Neuronal stem cell (in vitro differentiated cells): ENCODE measurements around the gene HEPHL1.
"Not testable (repeated sequence)": the region's sequence is repeated elsewhere in the genome, so short reads cannot be mapped to it uniquely, and the experiment has no call there.

Source experiments
- DNase-seq: peaks from one replicate; pipeline ENCODE4 v3.0.0-alpha.2; 2013; ENCODE audit warnings: low spot score
- H2AFZ ChIP-seq: one replicate; pipeline ENCODE4 v1.6.1; 2013; ENCODE audit warnings: mild to moderate bottlenecking, low read length, inconsistent platforms
- H2AK5ac ChIP-seq: 2 replicates; pipeline ENCODE4 v1.6.1; 2013; ENCODE audit warnings: low read depth, mild to moderate bottlenecking, inconsistent platforms, low read length, moderate library complexity, mixed read lengths
- H2BK120ac ChIP-seq: 2 replicates; pipeline ENCODE4 v1.6.1; 2013; ENCODE audit warnings: low read depth, mild to moderate bottlenecking, inconsistent platforms, low read length, moderate library complexity, mixed read lengths
- H2BK12ac ChIP-seq: one replicate; pipeline ENCODE4 v1.6.1; 2013; ENCODE audit warnings: low read length, inconsistent platforms
- H2BK15ac ChIP-seq: 2 replicates; pipeline ENCODE4 v1.6.1; 2013; ENCODE audit warnings: mild to moderate bottlenecking, low read length, inconsistent platforms, mixed read lengths
- H2BK5ac ChIP-seq: one replicate; pipeline ENCODE4 v1.6.1; 2013; ENCODE audit warnings: inconsistent platforms, mild to moderate bottlenecking, low read length, moderate library complexity
- H3K14ac ChIP-seq: one replicate; pipeline ENCODE4 v1.6.1; 2013; ENCODE audit warnings: low read length, inconsistent platforms
- H3K18ac ChIP-seq: 2 replicates; pipeline ENCODE4 v1.6.1; 2013; ENCODE audit warnings: low read length, inconsistent platforms
- H3K23ac ChIP-seq: 2 replicates; pipeline ENCODE4 v1.6.1; 2013; ENCODE audit warnings: low read depth, mild to moderate bottlenecking, mixed read lengths, low read length, inconsistent platforms; ENCODE audit not compliant: poor library complexity
- H3K27ac ChIP-seq: replicated peaks from 3 replicates; pipeline ENCODE4 v1.5.1; 2013; ENCODE audit warnings: low read length, inconsistent platforms
- H3K27me3 ChIP-seq, 3 experiments: 2 replicates each; pipeline ENCODE4 v1.6.1; 2013; ENCODE audit warnings: low read length in 3 of 3, mild to moderate bottlenecking in 2 of 3, inconsistent platforms in 1 of 3, low read depth in 1 of 3, mixed read lengths in 1 of 3, moderate library complexity in 1 of 3; ENCODE audit not compliant: control insufficient read depth in 3 of 3, insufficient read depth in 3 of 3
- H3K36me3 ChIP-seq, 2 donors: replicated peaks in 1 of 2; 2 replicates each; pipeline ENCODE4 v1.6.1; 2013; ENCODE audit warnings: low read length in 2 of 2; ENCODE audit not compliant: control insufficient read depth in 2 of 2, insufficient read depth in 2 of 2
- H3K4ac ChIP-seq: 2 replicates; pipeline ENCODE4 v1.6.1; 2013; ENCODE audit warnings: inconsistent platforms, mild to moderate bottlenecking, low read length, moderate library complexity
- H3K4me1 ChIP-seq, 2 donors: 1 replicate in 1 of 2; 2 replicates in 1 of 2; pipeline ENCODE4 v1.6.1; 2013; ENCODE audit warnings: low read length in 2 of 2, low read depth in 1 of 2; ENCODE audit not compliant: control insufficient read depth in 2 of 2, insufficient read depth in 1 of 2
- H3K4me2 ChIP-seq: one replicate; pipeline ENCODE4 v1.6.1; 2013; ENCODE audit warnings: mild to moderate bottlenecking, low read length, inconsistent platforms; ENCODE audit not compliant: insufficient read depth, poor library complexity, severe bottlenecking
- H3K4me3 ChIP-seq, 2 donors: 2 replicates each; pipeline ENCODE4 v1.5.1; 2013; ENCODE audit warnings: low read length in 2 of 2, mild to moderate bottlenecking in 2 of 2, inconsistent platforms in 1 of 2, moderate library complexity in 1 of 2
- H3K79me1 ChIP-seq: one replicate; pipeline ENCODE4 v1.6.1; 2013; ENCODE audit warnings: low read depth, mild to moderate bottlenecking, inconsistent platforms, low read length, moderate library complexity
- H3K9ac ChIP-seq: one replicate; pipeline ENCODE4 v1.6.1; 2013; ENCODE audit warnings: mild to moderate bottlenecking, low read depth, low read length, inconsistent platforms; ENCODE audit not compliant: poor library complexity
- H3K9me3 ChIP-seq, 2 donors: replicated peaks in 1 of 2; 2 replicates each; pipeline versions ENCODE3 to v1.6.1; 2013; ENCODE audit warnings: low read length in 2 of 2, mild to moderate bottlenecking in 2 of 2, inconsistent platforms in 1 of 2, low read depth in 1 of 2, mixed read lengths in 1 of 2, moderate library complexity in 1 of 2; ENCODE audit not compliant: control insufficient read depth in 2 of 2, insufficient read depth in 1 of 2
- H4K8ac ChIP-seq: one replicate; pipeline ENCODE4 v1.6.1; 2013; ENCODE audit warnings: low read depth, mild to moderate bottlenecking, inconsistent platforms, low read length, moderate library complexity
- H4K91ac ChIP-seq: one replicate; pipeline ENCODE4 v1.6.1; 2013; ENCODE audit warnings: low read length, low read depth, mild to moderate bottlenecking, inconsistent platforms; ENCODE audit not compliant: poor library complexity
- WGBS, 2 donors: extraction: QIAGEN DNeasy Blood & Tissue Kit; methylation state at CpG; one replicate each; pipeline ENCODE4 v1.1.7; 2013; ENCODE audit warnings: missing lambda C conversion rate in 2 of 2, mixed read lengths in 1 of 2; ENCODE audit not compliant: insufficient read length in 2 of 2, insufficient replicate concordance in 1 of 2; ENCODE audit errors: extremely low coverage in 2 of 2; 5-methylcytosine and 5-hydroxymethylcytosine counted together

HEPHL1 gene

GRCh38 chr11:94117197-94117574 lies 96.0 kb downstream of the HEPHL1 start:
- H3K27ac ChIP-seq, result no peak overlapping the region
- no peak overlapping the region for H4K8ac ChIP-seq
- H3K4me1 ChIP-seq, result no peaks in the 10 kb centered on the region
- H2BK15ac ChIP-seq, result no peak overlapping the region
- no peak overlapping the region for H2AFZ ChIP-seq
- no peaks in the 10 kb centered on the region for H3K36me3 ChIP-seq
- H2AK5ac ChIP-seq, result no peak overlapping the region
- H2BK120ac ChIP-seq, result no peak overlapping the region
- no peak overlapping the region for H2BK12ac ChIP-seq
- H3K4ac ChIP-seq, result no peak overlapping the region
- H3K9me3 ChIP-seq, result no peaks in the 10 kb centered on the region
- H3K4me2 ChIP-seq, result no peak overlapping the region
- H2BK5ac ChIP-seq, result no peak overlapping the region
- no peak overlapping the region for H3K14ac ChIP-seq
- H3K18ac ChIP-seq, result no peak overlapping the region
- no peak overlapping the region for H4K91ac ChIP-seq
- no peak for DNase-seq
- no peak overlapping the region for H3K23ac ChIP-seq
- no peak overlapping the region for H3K9ac ChIP-seq
- H3K4me3 ChIP-seq, result no peak overlapping the region
- no peaks in the 10 kb centered on the region for H3K27me3 ChIP-seq
- no peaks in the 10 kb centered on the region for H3K79me1 ChIP-seq
- no CpG with 5 or more reads among the region's 1 CpG for WGBS, 2 donors

- no peak for DNase-seq
- no peaks in the 10 kb centered on the region for H3K79me1 ChIP-seq
- no peak overlapping the region for H2BK12ac ChIP-seq
Measured at GRCh38 chr11:94117871-94118270, 96.7 kb downstream of the HEPHL1 start.

GRCh38 chr11:94119676-94120075 lies 98.5 kb downstream of the HEPHL1 start:
- not testable (repeated sequence) for H3K4me2 ChIP-seq, H2BK5ac ChIP-seq, H3K9ac ChIP-seq, H3K18ac ChIP-seq, H2AK5ac ChIP-seq, H4K91ac ChIP-seq, H3K4ac ChIP-seq, DNase-seq, H2BK15ac ChIP-seq, H3K9me3 ChIP-seq, H3K23ac ChIP-seq, H4K8ac ChIP-seq, H3K4me1 ChIP-seq, H3K4me3 ChIP-seq, H2BK120ac ChIP-seq, H3K27ac ChIP-seq, H3K79me1 ChIP-seq, H3K27me3 ChIP-seq, H2BK12ac ChIP-seq, H3K14ac ChIP-seq, H3K36me3 ChIP-seq, H2AFZ ChIP-seq
- WGBS, 2 donors, result no CpG with 5 or more reads among the region's 6 CpGs

More at GRCh38 chr11:94117871-94118270, 96.7 kb downstream of the HEPHL1 start:
- no peaks in the 10 kb centered on the region for H3K9me3 ChIP-seq
- no peaks in the 10 kb centered on the region for H3K27me3 ChIP-seq
- no peak overlapping the region for H3K4me3 ChIP-seq
- no peak overlapping the region for H2BK5ac ChIP-seq
- H3K36me3 ChIP-seq, result no peaks in the 10 kb centered on the region
- H4K8ac ChIP-seq, result no peak overlapping the region
- no peak overlapping the region for H2AK5ac ChIP-seq
- no peak overlapping the region for H3K4ac ChIP-seq
- no peak overlapping the region for H3K4me2 ChIP-seq
- no peak overlapping the region for H3K9ac ChIP-seq
- no peak overlapping the region for H4K91ac ChIP-seq
- no peak overlapping the region for H3K23ac ChIP-seq
- H3K14ac ChIP-seq, result no peak overlapping the region
- H3K27ac ChIP-seq, result no peak overlapping the region
- no peaks in the 10 kb centered on the region for H3K4me1 ChIP-seq
- no peak overlapping the region for H3K18ac ChIP-seq
- no peak overlapping the region for H2BK15ac ChIP-seq
- no peak overlapping the region for H2AFZ ChIP-seq
- no peak overlapping the region for H2BK120ac ChIP-seq

- not testable (repeated sequence) for H3K23ac ChIP-seq, H4K91ac ChIP-seq, H3K4me1 ChIP-seq, H3K9me3 ChIP-seq, H3K4me3 ChIP-seq, H3K4me2 ChIP-seq, H2BK120ac ChIP-seq, H3K27ac ChIP-seq, H3K9ac ChIP-seq, H3K79me1 ChIP-seq, H4K8ac ChIP-seq, H2BK12ac ChIP-seq, H3K4ac ChIP-seq, H3K27me3 ChIP-seq, H2AK5ac ChIP-seq, H3K18ac ChIP-seq, H2AFZ ChIP-seq, DNase-seq, H3K14ac ChIP-seq, H2BK5ac ChIP-seq, H2BK15ac ChIP-seq, H3K36me3 ChIP-seq
- no CpG with 5 or more reads among the region's 2 CpGs for WGBS, 2 donors
Measured at GRCh38 chr11:94120516-94120915, 99.4 kb downstream of the HEPHL1 start.
